Stimulated activated CD4-positive, alpha-beta T cell treated with anti-CD3 and anti-CD28 coated beads, Interleukin-1b, Interleukin-23, amount 100 ng/mL, for 48 hours (primary cell): Measurements from ENCODE around the gene SLC6A3.
"Not testable (repeated sequence)": the region's sequence is repeated elsewhere in the genome, so short reads cannot be mapped to it uniquely, and the experiment has no call there.

Experiments
- DNase-seq: peaks from one replicate; pipeline ENCODE4 v3.0.0-alpha.2; 2020

Gene SLC6A3

GRCh38 chr5:1439388-1440097 is 5.7 kb downstream of the SLC6A3 start:
- DNase-seq, result no peak

GRCh38 chr5:1438871-1439270 is 6.4 kb downstream of the SLC6A3 start:
- no peak for DNase-seq

- no peak for DNase-seq
Measured at GRCh38 chr5:1437876-1438559, 7.2 kb downstream of the SLC6A3 start.

- no peak for DNase-seq
Measured at GRCh38 chr5:1437226-1437829, 7.9 kb downstream of the SLC6A3 start.

GRCh38 chr5:1436681-1437080 is 8.6 kb downstream of the SLC6A3 start:
- DNase-seq, result no peak

GRCh38 chr5:1436036-1436435 is 9.2 kb downstream of the SLC6A3 start:
- DNase-seq, result no peak

GRCh38 chr5:1435369-1435768 is 9.9 kb downstream of the SLC6A3 start:
- no peak for DNase-seq

- no peak for DNase-seq
Measured at GRCh38 chr5:1432296-1432695, 12.9 kb downstream of the SLC6A3 start.

GRCh38 chr5:1431896-1432295 is 13.3 kb downstream of the SLC6A3 start:
- no peak for DNase-seq

GRCh38 chr5:1431021-1431811 is 14.0 kb downstream of the SLC6A3 start:
- no peak for DNase-seq

GRCh38 chr5:1430121-1430795 is 15.0 kb downstream of the SLC6A3 start:
- DNase-seq, result no peak

GRCh38 chr5:1429496-1429895 is 15.7 kb downstream of the SLC6A3 start:
- DNase-seq, result no peak

- DNase-seq, result no peak
Measured at GRCh38 chr5:1429066-1429465, 16.2 kb downstream of the SLC6A3 start.

- DNase-seq, result no peak
Measured at GRCh38 chr5:1428107-1428506, 17.1 kb downstream of the SLC6A3 start.

GRCh38 chr5:1424716-1425115 is 20.5 kb downstream of the SLC6A3 start:
- no peak for DNase-seq

- no peak for DNase-seq
Measured at GRCh38 chr5:1423901-1424603, 21.2 kb downstream of the SLC6A3 start.

GRCh38 chr5:1422522-1422921 is 22.7 kb downstream of the SLC6A3 start:
- not testable (repeated sequence) for DNase-seq

GRCh38 chr5:1421521-1422341 is 23.5 kb downstream of the SLC6A3 start:
- no peak for DNase-seq

- DNase-seq, result no peak
Measured at GRCh38 chr5:1420211-1421195, 24.7 kb downstream of the SLC6A3 start.
